M059J (cell line): ENCODE data around the gene AXL. TPM values are rescaled to one million over a fixed set of nuclear protein-coding genes. Genes with fewer than 3 reads are reported as not detected.
A peak's percentile ranks its signal among the peaks of the same experiment; 100 is the strongest.

Experiments
- DNase-seq: peaks from one replicate; pipeline ENCODE4 v3.0.0-alpha.2; 2012; ENCODE audit warnings: low read depth
- total RNA-seq: library from RNA; depleted of rRNA; stranded (reverse); fragments of >200 nt; shearing (Covaris generic); gene quantifications from 2 replicates; pipeline ENCODE4 v1.2.3, GENCODE V29; 2014

Gene AXL
- total RNA-seq, 1 experiment from 2014 or later, result 362 TPM

DNA sequence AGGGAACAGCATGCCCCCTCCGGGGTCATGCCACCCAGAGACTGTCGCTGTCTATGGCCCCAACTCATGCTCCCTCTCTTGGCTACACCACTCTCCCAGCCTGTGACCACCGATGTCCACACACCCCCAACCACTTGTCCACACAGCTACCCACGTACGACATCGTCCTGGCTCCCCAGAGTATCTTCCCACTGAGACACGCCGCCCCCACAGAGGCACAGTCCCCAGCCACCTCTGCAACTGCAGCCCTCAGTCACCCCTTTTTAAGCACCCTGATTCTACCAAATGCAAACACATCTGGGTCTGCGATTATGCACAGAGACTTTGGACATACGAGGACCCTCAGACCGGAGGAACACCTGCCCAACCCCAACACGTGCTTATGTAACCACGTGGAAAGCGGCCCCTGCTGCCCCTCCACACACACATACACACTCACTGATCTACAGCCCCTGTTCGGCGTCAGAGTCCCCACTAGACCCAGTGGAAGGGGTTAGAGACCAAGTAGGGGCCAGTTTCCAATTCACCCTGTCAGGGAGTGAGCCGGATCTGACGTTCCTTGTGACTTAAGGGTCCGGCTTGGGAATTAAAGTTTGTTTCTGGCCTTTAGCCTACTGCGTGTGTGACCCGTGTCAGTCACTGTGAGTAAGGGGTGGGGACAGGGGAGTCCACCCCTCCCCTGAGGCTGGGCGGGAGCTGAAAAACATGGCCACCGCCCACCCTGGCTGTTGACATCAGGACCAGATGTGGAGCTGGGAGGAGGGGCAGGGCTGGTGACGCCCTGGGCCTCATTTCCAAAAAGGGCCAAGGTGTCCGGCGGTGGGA, 11.9 kb upstream of the AXL start:
- DNase-seq, result no peak

DNA sequence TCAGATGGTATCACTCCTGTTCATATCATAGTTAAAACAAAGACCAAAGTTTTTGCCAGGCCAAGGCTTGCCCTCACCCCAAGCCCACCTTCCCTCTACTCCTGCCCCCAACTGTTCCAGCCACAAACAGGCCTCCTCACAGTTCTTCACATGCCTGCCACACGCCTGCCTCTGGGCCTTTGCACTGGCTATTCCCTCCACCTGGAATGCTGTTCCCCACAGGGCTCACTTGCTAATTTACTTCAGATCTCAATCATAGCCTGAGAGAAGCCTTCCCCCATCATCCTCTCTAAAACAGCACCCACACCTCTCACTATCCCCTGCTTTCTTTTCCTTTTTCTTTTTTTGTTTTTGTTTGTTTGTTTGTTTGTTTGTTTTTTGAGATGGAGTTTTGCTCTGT, 4.9 kb upstream of the AXL start:
- no peak for DNase-seq

DNA sequence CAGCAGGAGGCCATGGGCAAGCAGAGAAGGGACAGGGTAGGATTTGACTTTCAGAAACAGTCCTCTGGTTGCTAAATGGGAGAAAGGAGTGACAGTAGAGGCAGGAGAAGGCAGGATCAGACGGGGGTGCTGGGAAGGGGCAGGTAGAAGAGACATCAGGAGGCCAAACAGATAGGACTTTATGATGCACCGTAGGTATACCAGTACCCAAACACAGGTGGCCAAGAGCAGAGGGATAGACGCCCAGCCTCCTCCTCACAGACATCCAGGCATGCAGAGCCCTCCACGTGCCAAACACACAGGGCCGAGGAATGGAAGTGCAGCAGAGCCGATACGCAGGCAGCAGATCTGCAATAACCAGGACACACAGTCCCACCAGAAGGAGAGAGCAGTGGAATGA, 1.3 kb upstream of the AXL start:
- no peak for DNase-seq

DNA sequence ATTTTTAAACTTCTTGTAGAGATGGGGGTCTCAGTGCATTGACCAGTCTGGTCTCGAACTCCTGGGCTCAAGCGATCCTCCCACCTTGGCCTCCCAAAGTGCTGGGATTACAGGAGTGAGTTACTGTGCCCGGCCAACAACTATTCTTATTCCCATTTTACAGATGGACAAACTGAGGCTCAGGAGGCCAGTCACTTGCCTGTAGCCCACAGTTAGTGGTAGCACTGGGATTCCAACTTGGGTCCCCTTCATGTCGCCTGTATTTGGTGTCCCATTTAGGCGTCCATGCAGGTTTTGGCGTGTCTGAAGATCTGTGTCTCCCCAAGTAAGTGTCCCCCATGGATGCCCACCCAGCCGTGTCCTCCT, 791 bp upstream of the AXL start:
- DNase-seq, result no peak

DNA sequence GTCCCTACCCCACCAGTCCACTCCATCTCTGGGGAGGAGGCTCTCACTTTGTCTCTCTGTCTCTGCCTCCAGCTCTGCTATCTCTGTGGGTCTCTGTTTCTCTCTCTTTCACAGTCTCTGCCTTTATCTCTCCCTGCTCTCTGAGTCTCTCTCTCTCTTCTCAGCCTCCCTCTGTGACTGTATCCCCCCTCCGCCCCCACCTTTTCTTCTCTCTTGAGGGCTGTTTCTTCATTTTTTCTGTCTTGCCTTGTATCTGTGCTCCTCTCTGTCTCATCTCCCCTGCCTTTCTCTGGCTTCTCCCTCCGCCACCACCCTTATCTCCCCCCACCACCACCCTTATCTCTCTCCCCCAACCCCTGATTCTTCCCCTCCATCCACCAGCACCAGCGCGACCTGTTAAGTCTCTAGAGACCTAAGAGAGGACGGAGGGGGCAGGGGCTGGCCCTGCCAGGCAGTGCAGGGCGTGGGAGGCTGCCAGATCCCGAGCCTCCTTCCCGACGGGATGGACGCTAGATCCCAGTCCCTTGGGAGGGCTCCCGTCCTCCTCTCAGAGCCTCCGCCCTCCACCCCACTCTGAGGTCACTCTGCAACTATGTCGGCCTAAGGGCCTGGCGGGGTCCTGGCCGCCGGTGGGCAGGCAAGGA, 1.0 kb downstream of the AXL start:
- peak; percentile 71 for DNase-seq

DNA sequence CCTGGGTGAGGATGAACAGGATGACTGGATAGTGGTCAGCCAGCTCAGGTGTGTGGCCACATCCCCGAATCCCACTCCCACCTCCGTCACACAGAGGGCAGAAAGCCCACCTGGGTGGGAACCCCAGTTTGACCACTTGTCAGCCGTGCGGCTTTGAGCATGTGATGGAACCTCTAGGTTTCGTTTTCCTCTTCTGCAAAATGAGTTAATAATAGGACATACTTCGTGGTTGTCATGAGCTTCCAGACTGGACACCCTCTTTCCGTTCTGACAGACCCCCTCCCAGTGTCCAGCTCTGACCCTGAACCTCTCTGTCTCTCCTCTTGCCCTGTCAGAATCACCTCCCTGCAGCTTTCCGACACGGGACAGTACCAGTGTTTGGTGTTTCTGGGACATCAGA, 1.8 kb downstream of the AXL start:
- no peak for DNase-seq

DNA sequence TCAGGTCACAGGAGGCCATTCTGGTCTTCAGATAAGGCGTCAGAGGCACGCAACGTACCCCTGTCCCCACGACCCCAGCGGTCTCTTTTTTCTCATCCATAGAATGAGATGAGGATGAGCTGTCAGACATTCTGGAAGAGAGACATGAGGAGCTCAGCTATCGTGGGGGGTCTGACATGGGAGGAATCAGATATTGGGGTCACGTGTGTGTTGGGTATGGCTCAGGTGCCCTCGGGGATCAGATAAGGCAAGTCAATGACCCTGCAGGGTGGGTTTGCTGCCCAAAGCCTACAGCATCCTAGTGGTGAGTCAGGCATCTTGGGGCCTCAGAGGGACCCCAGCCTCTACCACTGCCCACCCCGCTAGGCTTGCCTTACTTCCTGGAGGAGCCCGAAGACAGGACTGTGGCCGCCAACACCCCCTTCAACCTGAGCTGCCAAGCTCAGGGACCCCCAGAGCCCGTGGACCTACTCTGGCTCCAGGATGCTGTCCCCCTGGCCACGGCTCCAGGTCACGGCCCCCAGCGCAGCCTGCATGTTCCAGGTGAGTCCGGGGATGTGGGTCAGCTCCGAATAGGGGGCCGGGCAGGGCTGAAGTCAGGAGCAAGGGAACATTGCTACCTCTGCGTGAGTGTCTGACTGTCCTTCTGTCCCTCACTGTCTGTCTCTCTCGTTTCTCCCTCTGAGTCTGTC, 2.6 kb downstream of the AXL start:
- DNase-seq, result no peak

DNA sequence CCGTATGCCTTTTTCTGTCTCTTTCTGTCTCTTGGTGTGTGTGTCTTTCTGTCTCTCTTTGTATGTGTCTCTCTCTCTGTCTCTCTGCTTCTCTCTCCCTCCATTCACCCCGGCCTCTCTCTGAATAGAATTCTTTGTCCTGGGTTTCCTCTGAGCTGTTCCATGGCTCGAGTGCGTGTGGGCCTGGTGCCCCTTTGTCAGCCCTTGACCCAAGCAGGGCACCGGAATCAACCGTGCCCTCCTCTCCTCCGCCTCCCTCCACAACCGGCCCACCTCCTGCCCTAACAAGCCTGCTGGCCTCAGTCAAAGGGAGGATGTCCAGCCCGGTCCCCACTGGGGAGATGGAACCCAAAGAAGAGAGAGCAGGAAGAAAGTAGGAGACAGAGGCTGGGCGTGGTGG, 3.2 kb downstream of the AXL start:
- DNase-seq, result no peak

DNA sequence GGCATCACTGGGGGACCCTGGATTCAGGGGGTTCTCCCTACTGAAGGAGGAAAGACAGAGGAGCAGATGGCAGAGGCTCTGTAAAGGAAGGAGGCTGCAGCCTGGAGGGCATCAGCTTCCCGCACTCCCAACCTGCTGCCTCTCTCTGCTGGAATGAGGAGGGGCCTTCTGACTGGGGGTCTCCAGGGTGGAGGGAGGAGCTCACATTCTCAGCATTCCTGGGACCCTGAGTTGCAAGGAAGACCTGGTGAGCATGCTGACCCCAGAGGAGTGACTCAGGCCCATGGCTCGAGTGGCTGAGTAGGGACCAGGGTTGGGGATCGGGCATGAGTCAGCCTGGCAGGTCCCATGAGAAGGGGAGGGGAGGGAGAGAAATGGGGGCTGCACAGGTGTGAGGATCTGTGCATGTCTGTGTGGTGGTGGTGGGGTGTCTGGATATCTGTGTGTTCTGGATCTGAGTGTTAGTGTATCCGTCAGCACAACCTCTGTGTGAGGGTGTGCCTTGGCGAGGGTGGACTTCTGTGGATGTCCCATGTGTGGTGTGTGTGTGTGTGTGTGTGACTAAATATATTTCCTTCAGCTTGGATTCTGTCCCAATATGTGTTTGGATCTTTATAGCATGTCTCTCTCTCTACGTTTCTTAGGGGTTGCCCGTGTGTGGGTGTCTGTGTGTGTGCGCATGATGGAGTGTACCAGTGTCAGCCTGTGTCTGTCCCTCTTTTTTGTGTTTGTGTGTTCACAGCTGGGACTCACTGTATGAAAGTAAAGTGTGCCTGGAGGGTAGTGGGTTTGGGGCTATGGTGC, 4.6 kb downstream of the AXL start:
- peak; percentile 97 for DNase-seq

DNA sequence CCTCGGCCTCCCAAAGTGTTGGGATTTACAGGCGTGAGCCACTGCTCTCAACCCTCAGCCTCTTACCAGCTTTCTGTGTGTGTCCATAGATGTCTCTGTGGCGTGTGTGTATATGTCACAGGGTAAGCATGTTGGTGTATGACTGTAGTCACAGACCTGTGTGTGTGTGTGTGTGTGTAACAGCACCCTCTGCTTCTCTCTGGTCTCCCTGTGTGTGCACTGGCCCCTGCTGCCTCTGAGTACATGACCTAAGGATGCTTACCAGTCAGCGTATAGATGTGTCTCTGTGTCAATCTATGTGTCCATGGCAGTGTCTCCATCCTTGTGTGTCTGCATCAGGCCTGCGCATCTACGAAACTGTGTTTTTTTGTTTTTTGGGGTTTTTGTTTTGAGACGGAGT, 5.6 kb downstream of the AXL start:
- DNase-seq, result no peak

DNA sequence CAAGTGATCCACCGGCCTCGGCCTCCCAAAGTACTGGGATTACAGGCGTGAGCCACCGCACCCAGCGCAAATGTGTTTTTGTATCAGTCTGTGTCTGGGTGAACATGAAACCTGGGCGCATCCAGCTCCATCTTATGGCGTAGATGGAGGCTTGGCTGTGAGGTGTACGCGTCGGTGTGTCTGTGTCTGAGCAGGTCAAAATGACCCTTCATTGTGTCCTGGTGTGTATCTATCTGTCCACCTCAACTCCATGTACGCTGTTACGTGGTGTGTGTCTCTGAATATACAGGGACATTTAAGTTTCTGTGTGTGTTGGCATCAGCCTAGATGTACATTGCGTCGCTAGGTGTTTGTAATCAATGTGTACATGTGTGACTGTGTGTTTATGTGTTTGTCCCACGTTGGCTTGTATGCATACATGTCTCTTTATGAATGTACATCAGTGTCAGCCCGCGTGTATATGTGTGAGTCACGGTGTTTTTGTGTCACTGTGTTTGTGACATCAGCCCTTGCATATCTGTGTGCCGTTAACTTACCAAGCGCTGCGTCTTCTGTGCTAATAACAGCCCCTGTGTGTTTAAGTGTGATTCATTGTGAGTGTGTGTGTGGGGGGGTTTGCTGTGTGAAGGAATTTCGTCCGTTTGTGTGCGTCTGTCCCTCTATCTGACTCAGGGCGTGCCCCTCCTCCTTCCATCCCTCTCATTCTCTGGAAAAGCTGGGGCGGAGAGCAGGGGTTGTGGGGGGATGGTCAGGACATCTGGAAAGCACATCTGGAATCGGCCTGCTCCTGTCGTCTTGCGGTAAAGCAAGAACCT, 6.4 kb downstream of the AXL start:
- DNase-seq, result peak; percentile 100

DNA sequence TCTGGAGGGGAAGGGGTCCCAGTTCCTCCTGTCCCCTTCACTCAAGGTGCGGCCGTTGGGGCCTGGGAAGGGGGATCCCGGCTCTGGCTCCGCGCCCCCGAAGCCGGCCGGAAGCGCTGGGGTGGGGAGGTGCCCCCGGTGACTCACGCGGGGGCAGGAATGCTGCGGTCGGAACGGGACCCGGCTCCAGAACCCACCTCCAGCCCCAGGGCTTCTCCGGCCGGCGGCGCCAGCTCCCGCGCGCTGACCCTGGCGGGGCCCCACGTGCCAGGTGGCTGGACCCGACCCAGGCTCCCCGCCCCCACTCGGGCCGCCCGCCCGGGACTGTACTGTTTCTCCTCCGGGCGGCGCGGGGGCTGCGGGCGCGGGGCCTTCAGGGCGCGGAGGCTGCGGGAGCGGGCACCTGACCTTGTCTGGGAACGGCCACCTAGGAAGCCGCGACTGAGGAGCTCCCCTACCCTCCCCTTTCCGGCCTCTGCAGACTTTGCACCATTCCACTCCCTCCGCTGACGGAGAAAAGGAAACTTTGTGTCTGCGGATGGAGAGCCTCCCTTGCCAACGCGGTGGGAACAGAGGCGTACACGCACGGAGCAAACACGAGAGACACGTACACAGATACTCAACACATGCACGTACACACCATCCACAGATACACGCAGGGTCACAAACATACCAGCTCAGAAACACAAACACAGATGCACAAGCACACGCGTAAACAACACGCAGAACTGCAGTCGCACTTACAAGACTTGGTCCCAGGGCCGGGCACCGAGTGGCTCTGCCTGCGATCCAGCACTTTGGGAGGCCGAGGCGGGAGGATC, 7.2 kb downstream of the AXL start:
- DNase-seq, result peak; percentile 93

DNA sequence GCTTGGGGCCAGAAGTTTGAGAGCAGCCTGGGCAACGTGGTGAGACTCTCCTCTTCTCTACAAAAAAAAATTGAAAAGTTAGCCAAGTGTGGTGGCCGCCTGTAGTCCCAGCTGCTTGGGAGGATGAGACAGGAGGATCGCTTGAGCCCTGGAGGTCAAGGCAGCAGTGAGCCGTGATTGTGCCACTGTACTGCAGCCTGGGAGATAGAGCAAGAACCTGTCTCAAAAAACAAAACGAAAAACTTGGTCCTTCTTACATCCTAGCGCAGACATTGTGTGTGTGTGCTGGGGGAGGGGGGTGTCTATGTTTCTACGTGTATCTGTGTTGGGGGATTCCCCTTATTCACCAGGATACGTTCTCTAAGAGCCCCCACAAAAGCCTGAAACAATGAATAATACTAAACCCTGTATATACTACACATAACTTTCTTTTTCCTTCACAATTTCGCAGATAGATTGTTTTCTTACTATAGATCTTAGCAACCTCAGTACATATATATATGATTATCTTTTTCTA, 7.9 kb downstream of the AXL start:
- no peak for DNase-seq

DNA sequence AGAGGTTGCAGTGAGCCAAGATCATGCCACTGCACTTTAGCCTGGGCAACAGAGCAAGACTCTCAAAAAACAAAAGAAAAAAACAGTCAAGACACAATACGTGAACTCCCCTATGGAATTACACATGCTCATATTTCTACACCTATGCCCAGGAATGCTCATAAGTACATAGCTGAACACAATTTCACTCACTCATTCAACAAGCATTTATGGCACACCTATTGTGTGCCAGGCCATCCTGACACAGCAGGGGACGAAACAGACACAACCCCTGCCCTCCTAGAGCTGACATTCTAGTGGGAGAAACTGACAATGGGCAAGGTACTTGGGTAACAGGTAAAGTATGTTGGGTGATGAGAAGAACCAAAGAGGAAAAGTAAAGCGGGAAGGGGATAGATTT, 9.5 kb downstream of the AXL start:
- no peak for DNase-seq

DNA sequence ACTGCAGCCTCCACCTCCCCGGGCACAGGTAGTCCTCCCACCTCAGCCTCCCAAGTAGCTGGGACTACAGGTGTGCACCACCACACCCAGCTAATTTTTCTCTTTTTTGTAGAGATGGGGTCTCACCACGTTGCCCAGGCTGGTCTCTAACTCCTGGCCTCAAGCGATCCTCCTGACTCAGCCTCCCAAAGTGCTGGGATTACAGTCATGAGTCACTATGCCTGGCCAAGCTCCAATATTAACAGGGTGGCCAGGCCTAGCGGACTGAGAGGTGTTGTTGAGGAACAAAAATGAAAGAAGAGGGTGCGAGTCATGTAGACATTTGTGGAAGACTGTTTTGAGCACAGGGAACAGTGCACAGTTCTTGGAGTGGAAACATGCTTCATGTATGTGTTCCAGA, 10.3 kb downstream of the AXL start:
- DNase-seq, result peak; percentile 78

DNA sequence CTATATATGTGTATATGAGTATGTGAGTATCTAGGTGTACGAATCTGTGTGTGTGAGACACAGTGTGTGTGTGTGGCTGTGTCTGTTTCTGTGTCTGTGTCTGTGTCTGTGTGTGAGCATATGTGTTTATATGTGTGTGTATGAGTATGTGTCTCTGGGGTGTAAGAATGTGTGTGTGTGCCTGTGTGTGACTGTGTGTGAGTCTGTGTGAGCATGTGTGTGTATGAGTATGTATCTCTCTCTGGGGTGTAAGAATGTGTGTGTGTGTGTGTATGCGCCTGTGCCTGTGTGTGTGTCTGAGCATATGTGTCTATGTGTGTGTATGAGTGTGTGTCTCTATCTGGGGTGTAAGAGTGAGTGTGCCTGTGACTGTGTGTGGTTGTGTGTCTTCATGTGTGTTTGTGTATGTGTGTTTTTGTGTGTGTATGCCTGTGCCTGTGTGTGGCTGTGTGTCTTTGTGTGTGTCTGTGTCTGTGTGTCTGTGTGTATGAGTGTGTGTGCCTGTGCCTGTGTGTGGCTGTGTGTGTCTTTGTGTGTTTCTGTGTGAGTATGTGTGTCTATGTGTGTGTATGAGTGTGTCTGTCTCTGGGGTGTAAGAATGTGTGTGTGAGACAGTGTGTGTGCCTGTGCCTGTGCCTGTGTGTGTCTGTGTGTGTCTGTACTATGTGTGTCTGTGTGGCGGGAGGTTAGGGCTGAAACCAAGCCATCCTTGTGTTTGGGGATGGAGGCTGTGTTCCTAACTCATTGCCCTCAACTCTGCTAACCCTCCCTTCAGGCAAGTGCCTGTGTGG, 11.2 kb downstream of the AXL start:
- no peak for DNase-seq

DNA sequence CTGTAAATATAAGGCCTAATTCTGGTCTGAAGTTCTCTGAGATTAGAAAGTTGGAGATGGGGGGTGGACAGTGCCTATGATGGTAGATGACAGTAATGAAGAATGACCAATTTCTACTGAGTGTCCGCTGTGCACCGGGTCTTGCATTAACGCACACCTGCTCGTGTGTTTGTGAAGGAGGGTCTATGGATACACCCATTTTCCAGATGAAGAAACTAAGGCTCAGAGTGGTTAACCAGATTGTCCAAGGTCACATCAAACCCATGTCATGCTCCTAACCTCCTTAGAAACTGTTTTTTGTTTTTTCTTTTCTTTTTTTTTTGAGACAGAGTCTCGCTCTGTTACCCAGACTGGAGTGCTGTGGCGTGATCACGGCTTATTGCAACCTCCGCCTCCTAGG, 13.7 kb downstream of the AXL start:
- DNase-seq, result no peak

DNA sequence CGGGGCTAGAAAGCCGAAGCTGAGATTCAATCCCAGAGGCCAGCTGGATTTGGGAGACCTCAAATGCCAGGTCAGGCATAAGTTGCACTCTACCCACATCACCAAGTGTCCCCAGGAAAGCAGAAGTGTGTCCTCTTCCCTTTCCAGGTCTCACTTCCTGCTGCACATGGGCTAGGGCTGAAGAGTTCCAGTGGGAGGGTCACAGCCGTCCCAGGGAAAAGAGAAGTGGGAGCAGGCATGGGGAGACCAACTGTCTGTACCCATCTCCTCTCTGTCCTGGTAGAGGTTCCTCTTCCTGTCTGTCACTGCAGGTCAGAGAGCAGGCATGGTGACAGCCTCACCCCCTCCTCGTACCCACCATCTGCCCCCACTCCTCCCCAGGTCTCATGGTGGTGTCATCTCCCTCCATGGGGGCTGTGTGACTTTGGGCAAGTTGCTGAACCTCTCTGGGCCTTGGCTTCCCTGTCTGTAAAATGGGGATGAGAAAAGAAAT, 14.8 kb downstream of the AXL start:
- DNase-seq, result no peak

DNA sequence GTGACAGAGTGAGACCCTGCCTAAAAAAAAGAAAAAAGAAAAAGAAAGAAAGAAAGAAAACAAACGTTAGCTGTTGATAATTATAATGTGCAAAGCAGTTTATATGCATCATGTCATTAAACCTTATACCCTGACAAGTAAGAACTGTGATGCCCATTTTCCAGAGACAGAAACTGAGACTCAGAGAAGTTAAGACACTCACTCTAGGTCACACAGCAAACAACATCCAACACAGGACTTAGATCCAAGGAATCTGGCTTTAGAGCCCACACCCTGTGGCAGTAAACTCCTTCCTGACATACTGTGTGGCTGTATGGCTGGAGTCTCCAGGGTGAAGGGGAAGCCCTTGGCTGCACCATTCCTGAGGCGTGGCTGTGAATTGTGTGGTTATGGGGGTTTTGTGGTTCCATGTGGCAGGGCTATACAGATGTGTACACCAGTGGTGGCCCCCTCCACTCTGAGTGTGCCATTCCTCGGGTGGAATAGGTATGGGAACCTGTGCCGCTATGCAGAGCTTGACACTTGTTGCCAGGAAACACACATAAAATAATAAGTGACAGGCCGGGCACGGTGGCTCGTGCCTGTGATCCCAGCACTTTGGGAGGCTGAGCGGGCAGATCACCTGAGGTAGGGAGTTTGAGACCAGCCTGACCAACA, 15.6 kb downstream of the AXL start:
- no peak for DNase-seq
